ENCODE measurements around the gene ZNHIT2.

The ZNHIT2 gene
- long read RNA-seq, transcript ZNHIT2-201 (1 exons, 1,306 nt): major isoform, 211 of 211 reads
- long read RNA-seq, partial matches to known transcripts: 0 of 211 reads
- long read RNA-seq, other reads (novel, unspliced or antisense): 0 of 211 reads

- H3K27me3 ChIP-seq (ENCODE audit: insufficient read depth, poor library complexity, severe bottlenecking): no peaks in the 10 kb centered on the region
- H3K4me3 ChIP-seq (replicated peaks; ENCODE audit: insufficient read depth, low read length): peak within 1 kb of the TSS; percentile 86
- DNase-seq (ENCODE audit: low read depth in 1 of 2, low spot score in 1 of 2): peak; percentile 98 to 100
- peak within 1 kb of the TSS; percentile 83 for H3K27ac ChIP-seq (replicated peaks)
- TF ChIP-seq POLR2AphosphoS5 (IDR thresholded peaks at IDR 0.05; ENCODE audit: low read depth) (peak; percentile 96), GABPA (IDR thresholded peaks at IDR 0.05; ENCODE audit: low read depth) (peak; percentile 96), REST (IDR thresholded peaks at IDR 0.05; ENCODE audit: insufficient replicate concordance, low read depth) (no peak), CTCF (IDR thresholded peaks at IDR 0.05; ENCODE audit: insufficient read depth, low read length) (peak; percentile 80)
Observed at GRCh38 chr11:65117206-65118096, at the start of gene ZNHIT2. ZNHIT2 (minus strand) TSS chr11:65117701; CDS start chr11:65117653, 48 bp downstream.

GRCh38 chr11:65166893-65167292, 49.4 kb upstream of the ZNHIT2 start:
- no peak for TF ChIP-seq GABPA (IDR thresholded peaks at IDR 0.05; ENCODE audit: low read depth)
- Histone ChIP-seq H3K27ac (replicated peaks) (no peak overlapping the region), H3K27me3 (ENCODE audit: insufficient read depth, poor library complexity, severe bottlenecking) (no peaks in the 10 kb centered on the region), H3K4me3 (replicated peaks; ENCODE audit: insufficient read depth, low read length) (no peak overlapping the region)
- DNase-seq (ENCODE audit: low read depth in 1 of 2, low spot score in 1 of 2): no peak

- DNase-seq (ENCODE audit: low read depth in 1 of 2, low spot score in 1 of 2): no peak
- Histone ChIP-seq H3K4me3 (replicated peaks; ENCODE audit: insufficient read depth, low read length) (no peak overlapping the region), H3K27me3 (ENCODE audit: insufficient read depth, poor library complexity, severe bottlenecking) (no peaks in the 10 kb centered on the region), H3K27ac (replicated peaks) (no peak overlapping the region)
- TF ChIP-seq GABPA (IDR thresholded peaks at IDR 0.05; ENCODE audit: low read depth): no peak
- TF ChIP-seq SPI1 (IDR thresholded peaks at IDR 0.05; ENCODE audit: borderline replicate concordance, low read depth): no peak
Observed at GRCh38 chr11:65165410-65166317, 48.2 kb upstream of the ZNHIT2 start.

GRCh38 chr11:65163684-65164083, 46.2 kb upstream of the ZNHIT2 start:
- no peak for DNase-seq (ENCODE audit: low read depth in 1 of 2, low spot score in 1 of 2)
- TF ChIP-seq GABPA (IDR thresholded peaks at IDR 0.05; ENCODE audit: low read depth): no peak
- TF ChIP-seq SPI1 (IDR thresholded peaks at IDR 0.05; ENCODE audit: borderline replicate concordance, low read depth): no peak
- TF ChIP-seq CTCF (IDR thresholded peaks at IDR 0.05; ENCODE audit: insufficient read depth, low read length): no peak
- TF ChIP-seq POLR2AphosphoS5 (IDR thresholded peaks at IDR 0.05; ENCODE audit: low read depth): no peak
- no peak for TF ChIP-seq REST (IDR thresholded peaks at IDR 0.05; ENCODE audit: insufficient replicate concordance, low read depth)
- Histone ChIP-seq H3K27me3 (ENCODE audit: insufficient read depth, poor library complexity, severe bottlenecking) (no peaks in the 10 kb centered on the region), H3K4me3 (replicated peaks; ENCODE audit: insufficient read depth, low read length) (no peak overlapping the region), H3K27ac (replicated peaks) (no peak overlapping the region)

Data from HL-60 (cell line).